HG02852 (cell line): ENCODE data around the gene LSG1.
"Not testable (repeated sequence)": the region's sequence is repeated elsewhere in the genome, so short reads cannot be mapped to it uniquely, and the experiment has no call there.

ENCODE experiments used
- ATAC-seq: cut with Tn5 transposase; IDR thresholded peaks from one replicate; pipeline ENCODE4 v1.9.1; 2021; ENCODE audit warnings: mild to moderate bottlenecking, moderate library complexity; ENCODE audit not compliant: unreplicated experiment

The LSG1 gene

GRCh38 chr3:194619741-194620140 lies 52.2 kb downstream of the LSG1 start:
- ATAC-seq: no peak

- ATAC-seq: no peak
Observed at GRCh38 chr3:194618858-194619608, 53.0 kb downstream of the LSG1 start.

- no peak for ATAC-seq
Observed at GRCh38 chr3:194617827-194618226, 54.2 kb downstream of the LSG1 start.

GRCh38 chr3:194617143-194617671 lies 54.8 kb downstream of the LSG1 start:
- no peak for ATAC-seq

- no peak for ATAC-seq
Observed at GRCh38 chr3:194615226-194615625, 56.8 kb downstream of the LSG1 start.

GRCh38 chr3:194612221-194612620 lies 59.8 kb downstream of the LSG1 start:
- ATAC-seq: no peak

- no peak for ATAC-seq
Observed at GRCh38 chr3:194610689-194611088, 61.3 kb downstream of the LSG1 start.

GRCh38 chr3:194609601-194610000 lies 62.4 kb downstream of the LSG1 start:
- ATAC-seq: no peak

- no peak for ATAC-seq
Observed at GRCh38 chr3:194608981-194609380, 63.0 kb downstream of the LSG1 start.

- ATAC-seq: no peak
Observed at GRCh38 chr3:194607592-194608389, 64.2 kb downstream of the LSG1 start.

GRCh38 chr3:194606941-194607340 lies 65.0 kb downstream of the LSG1 start:
- no peak for ATAC-seq

- ATAC-seq: no peak
Observed at GRCh38 chr3:194606163-194606562, 65.8 kb downstream of the LSG1 start.

- ATAC-seq: not testable (repeated sequence)
Observed at GRCh38 chr3:194605314-194605713, 66.7 kb downstream of the LSG1 start.

GRCh38 chr3:194604837-194605236 lies 67.2 kb downstream of the LSG1 start:
- ATAC-seq: no peak

- ATAC-seq: no peak
Observed at GRCh38 chr3:194604126-194604525, 67.9 kb downstream of the LSG1 start.

- ATAC-seq: no peak
Observed at GRCh38 chr3:194602669-194603171, 69.3 kb downstream of the LSG1 start.

- ATAC-seq: no peak
Observed at GRCh38 chr3:194598771-194599557, 73.0 kb downstream of the LSG1 start.

GRCh38 chr3:194596906-194597305 lies 75.1 kb downstream of the LSG1 start:
- no peak for ATAC-seq

- ATAC-seq: no peak
Observed at GRCh38 chr3:194592798-194593752, 78.9 kb downstream of the LSG1 start.
